GM21447 (cell line): ENCODE data around the gene S100A1.
"Not testable (repeated sequence)": the region's sequence is repeated elsewhere in the genome, so short reads cannot be mapped to it uniquely, and the experiment has no call there.

ENCODE experiments used
- ATAC-seq: cut with Tn5 transposase; IDR thresholded peaks from one replicate; pipeline ENCODE4 v1.9.1; 2021; ENCODE audit not compliant: unreplicated experiment

The S100A1 gene

GRCh38 chr1:153627715-153628626, at the start of gene S100A1:
S100A1 (plus strand) TSS chr1:153628434; CDS start chr1:153630522, 2,088 bp downstream.
- ATAC-seq = no peak

DNA sequence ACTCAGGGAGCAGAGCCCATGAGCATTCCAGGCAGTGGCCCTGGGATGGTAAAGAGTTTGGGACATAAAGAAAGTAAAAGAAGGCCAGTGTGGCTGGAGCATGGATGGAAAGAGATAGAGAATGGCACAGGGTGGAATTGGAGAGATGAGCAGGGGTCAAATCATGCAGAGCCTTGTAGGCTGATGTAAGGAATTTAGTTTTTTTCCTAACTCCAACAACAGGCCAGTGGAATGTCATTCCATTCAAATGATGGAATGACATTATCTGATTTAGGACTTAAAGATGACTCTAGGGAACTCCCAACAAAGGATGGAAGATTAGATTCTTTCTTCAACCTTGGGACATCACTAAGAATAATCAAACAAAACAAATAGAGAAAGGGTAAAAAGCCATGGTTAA, 49.7 kb upstream of the S100A1 start:
- no peak for ATAC-seq

DNA sequence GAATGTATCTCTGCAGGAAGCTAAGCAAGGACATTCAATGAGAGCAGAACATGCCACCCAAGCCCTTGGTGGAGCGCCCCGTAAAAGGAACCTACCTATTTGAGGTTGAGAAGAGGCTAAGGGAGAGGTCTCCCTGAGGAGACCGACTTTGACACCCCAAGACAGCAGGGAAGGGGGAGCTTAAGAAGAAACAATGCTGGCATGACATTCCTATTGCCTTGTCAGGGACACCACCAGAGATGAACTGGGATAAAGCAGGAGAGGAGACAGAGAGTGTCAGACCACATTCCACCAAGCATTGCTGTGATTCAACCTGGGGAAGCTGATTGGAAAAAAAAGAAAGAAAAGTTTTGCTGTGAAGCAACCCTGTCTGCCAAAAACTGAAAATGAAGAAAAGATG, 49.3 kb upstream of the S100A1 start:
- no peak for ATAC-seq

GRCh38 chr1:153582836-153583235, 45.4 kb upstream of the S100A1 start:
- not testable (repeated sequence) for ATAC-seq

DNA sequence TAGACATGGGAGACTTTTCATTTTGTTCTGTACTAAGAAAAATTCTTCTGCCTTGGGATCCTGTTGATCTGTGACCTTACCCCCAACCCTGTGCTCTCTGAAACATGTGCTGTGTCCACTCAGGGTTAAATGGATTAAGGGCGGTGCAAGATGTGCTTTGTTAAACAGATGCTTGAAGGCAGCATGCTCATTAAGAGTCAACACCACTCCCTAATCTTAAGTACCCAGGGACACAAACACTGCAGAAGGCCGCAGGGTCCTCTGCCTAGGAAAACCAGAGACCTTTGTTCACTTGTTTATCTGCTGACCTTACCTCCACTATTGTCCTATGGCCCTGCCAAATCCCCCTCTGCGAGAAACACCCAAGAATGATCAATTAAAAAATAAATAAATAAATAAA, 44.7 kb upstream of the S100A1 start:
- not testable (repeated sequence) for ATAC-seq

DNA sequence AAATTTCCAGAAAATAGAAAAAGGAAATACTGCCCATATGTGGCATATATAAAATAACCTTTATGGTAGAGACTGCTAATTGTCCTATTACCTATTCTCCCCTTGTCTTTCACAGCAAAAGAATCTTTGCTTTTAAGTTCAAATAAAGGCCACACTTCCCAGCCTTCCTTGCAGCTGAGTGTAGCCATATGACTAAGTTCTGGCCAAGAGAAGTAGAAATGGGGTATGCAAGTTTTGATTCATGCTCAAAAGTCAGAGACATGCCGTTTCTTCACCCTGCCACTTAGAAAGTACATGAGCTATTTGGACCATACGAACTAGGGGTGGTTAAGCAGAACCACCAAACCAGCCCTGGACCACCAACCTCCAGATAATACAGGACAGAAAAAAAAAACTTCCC, 44.3 kb upstream of the S100A1 start:
- no peak for ATAC-seq

GRCh38 chr1:153585006-153585405, 43.2 kb upstream of the S100A1 start:
- ATAC-seq = no peak

DNA sequence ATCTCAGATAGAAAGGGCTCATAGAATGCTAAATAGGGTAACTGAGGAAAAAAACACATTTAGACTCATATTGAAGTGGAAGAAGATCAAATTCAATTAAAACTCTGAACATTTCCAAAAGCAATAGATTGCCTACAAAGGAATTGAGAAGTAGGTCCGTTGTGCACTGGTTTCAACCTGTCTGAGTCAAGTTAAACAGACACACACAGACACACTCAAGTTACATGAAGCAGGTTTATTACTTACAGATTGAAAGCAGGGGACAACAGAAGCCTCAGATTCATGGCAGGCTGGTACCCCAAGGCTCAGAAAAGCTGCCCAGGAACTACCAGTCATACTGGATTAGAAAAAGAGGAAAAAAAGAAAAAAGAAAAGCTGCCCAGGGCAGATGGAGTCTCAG, 41.9 kb upstream of the S100A1 start:
- ATAC-seq = no peak

GRCh38 chr1:153587314-153587713, 40.9 kb upstream of the S100A1 start:
- ATAC-seq = no peak

DNA sequence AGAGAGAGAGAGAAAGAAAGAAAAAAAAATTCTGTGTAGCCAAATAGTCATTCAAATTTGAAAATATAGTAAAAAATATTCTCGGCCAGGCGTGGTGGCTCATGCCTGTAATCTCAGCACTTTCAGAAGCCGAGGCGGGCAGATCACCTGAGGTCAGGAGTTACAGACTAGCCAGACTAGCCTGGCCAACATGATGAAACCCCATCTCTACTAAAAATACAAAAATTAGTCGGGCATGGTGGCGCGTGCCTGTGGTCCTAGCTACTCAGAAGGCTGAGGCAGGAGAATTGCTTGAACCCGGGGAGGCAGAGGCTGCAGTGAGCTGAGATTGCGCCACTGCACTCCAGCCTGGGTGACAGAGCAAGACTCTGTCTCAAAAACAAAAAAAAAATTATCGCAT, 40.2 kb upstream of the S100A1 start:
- ATAC-seq = not testable (repeated sequence)

GRCh38 chr1:153588482-153588881, 39.8 kb upstream of the S100A1 start:
- no peak for ATAC-seq

- ATAC-seq = no peak
Measured at GRCh38 chr1:153592748-153593147, 35.5 kb upstream of the S100A1 start.

DNA sequence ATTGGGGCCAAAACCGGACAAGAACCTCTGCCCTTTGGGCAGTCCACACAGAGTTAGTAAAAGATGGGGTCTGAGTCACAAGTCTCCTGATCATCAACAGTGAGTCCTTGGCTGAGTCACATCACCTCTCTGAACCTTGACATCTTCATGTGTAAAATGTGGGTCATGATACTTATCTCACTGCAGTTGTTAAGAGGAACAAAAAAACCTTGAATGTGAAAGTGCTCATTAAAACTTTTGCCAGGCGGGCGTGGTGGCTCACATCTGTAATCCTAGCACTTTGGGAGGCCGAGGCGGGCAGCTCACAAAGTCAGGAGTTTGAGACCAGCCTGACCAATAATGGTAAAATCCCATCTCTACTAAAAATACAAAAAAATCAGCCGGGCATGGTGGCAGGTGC, 31.0 kb upstream of the S100A1 start:
- no peak for ATAC-seq

GRCh38 chr1:153598309-153599172, 29.7 kb upstream of the S100A1 start:
- peak; percentile 99 for ATAC-seq

DNA sequence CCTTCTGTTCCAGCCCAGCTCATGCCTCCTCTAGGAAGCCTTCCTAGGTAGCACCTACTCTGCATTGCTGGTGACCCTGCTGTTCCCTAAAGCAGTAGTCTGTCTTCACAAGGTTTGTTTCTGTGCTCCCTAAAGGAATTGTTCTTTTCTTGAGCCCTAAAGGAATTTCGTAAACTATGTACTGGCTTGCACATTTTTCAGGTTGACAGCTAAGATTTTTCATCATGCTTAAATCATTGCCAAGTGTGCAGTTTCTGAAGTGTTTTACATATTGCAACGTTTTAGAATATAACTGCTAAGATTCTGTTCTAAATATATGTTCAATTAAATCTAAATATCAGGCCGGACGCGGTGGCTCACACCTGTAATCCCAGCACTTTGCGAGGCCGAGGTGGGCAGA, 28.4 kb upstream of the S100A1 start:
- no peak for ATAC-seq

- ATAC-seq = no peak
Measured at GRCh38 chr1:153602749-153603148, 25.5 kb upstream of the S100A1 start.

- ATAC-seq = no peak
Measured at GRCh38 chr1:153606194-153606593, 22.0 kb upstream of the S100A1 start.

- ATAC-seq = no peak
Measured at GRCh38 chr1:153607381-153607780, 20.9 kb upstream of the S100A1 start.

DNA sequence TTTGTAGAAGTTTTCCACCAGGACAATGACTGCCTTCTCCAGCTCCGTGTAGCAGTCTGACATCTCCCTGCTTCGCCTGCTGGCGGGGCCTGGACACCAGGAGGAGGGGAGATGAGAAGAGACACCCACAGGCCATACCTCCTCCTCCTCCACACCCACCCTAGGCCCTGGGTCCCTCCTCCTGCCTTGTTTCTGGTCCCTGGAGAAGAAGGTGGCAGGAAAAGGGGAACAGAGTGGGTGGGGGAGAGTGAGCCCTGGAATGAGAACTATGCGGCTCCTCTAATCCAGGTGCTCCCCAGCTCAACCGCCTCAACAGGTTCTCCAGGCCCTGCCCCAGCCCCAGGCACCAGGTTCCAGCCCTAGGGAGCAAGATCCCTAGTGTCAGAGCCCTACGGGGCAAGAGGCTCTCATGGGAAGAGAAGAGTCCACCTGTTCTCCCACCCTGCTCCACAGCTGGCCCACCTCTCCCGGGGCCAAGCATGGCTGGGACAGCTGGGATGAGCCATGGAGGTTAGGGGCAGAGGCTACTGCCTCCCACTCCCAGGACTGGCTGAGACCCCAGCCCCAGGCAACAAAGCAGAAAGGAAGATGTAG, 20.0 kb upstream of the S100A1 start:
- no peak for ATAC-seq

- ATAC-seq = no peak
Measured at GRCh38 chr1:153608742-153609584, 19.3 kb upstream of the S100A1 start.

GRCh38 chr1:153609585-153609907, 18.7 kb upstream of the S100A1 start:
- no peak for ATAC-seq
